Activated T-cell treated with anti-CD3 and anti-CD28 coated beads, Interleukin-2, amount 50 U/mL, for 24 hours (primary cell): ENCODE results near the gene BAZ1B.
"Not testable (repeated sequence)": the region's sequence is repeated elsewhere in the genome, so short reads cannot be mapped to it uniquely, and the experiment has no call there.

Experiments
- DNase-seq: peaks from one replicate; pipeline ENCODE4 v3.0.0-alpha.2; 2020
- H3K27ac Mint-ChIP-seq: 2 replicates; pipeline ENCODE4 v1.8.0; 2020; ENCODE audit warnings: mild to moderate bottlenecking, mixed read lengths
- H3K27me3 Mint-ChIP-seq: 2 replicates; pipeline ENCODE4 v1.8.0; 2020; ENCODE audit warnings: mixed read lengths
- H3K36me3 Mint-ChIP-seq: 2 replicates; pipeline ENCODE4 v1.8.0; 2020; ENCODE audit warnings: low read depth, mixed read lengths
- H3K4me1 Mint-ChIP-seq: 2 replicates; pipeline ENCODE4 v1.8.0; 2020; ENCODE audit warnings: low read depth, mixed read lengths
- H3K4me3 Mint-ChIP-seq: 2 replicates; pipeline ENCODE4 v1.8.0; 2020; ENCODE audit warnings: mild to moderate bottlenecking, moderate library complexity, mixed read lengths
- H3K9me3 Mint-ChIP-seq: 2 replicates; pipeline ENCODE4 v1.8.0; 2020; ENCODE audit warnings: mixed read lengths

Gene BAZ1B, protein sequence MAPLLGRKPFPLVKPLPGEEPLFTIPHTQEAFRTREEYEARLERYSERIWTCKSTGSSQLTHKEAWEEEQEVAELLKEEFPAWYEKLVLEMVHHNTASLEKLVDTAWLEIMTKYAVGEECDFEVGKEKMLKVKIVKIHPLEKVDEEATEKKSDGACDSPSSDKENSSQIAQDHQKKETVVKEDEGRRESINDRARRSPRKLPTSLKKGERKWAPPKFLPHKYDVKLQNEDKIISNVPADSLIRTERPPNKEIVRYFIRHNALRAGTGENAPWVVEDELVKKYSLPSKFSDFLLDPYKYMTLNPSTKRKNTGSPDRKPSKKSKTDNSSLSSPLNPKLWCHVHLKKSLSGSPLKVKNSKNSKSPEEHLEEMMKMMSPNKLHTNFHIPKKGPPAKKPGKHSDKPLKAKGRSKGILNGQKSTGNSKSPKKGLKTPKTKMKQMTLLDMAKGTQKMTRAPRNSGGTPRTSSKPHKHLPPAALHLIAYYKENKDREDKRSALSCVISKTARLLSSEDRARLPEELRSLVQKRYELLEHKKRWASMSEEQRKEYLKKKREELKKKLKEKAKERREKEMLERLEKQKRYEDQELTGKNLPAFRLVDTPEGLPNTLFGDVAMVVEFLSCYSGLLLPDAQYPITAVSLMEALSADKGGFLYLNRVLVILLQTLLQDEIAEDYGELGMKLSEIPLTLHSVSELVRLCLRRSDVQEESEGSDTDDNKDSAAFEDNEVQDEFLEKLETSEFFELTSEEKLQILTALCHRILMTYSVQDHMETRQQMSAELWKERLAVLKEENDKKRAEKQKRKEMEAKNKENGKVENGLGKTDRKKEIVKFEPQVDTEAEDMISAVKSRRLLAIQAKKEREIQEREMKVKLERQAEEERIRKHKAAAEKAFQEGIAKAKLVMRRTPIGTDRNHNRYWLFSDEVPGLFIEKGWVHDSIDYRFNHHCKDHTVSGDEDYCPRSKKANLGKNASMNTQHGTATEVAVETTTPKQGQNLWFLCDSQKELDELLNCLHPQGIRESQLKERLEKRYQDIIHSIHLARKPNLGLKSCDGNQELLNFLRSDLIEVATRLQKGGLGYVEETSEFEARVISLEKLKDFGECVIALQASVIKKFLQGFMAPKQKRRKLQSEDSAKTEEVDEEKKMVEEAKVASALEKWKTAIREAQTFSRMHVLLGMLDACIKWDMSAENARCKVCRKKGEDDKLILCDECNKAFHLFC (N-terminal part only)

GRCh38 chr7:73522105-73522872 lies at the start of gene BAZ1B:
BAZ1B (minus strand) TSS chr7:73522293; CDS start chr7:73521933, 360 bp downstream.
- Mint-ChIP-seq H3K9me3 (no peaks in the 10 kb centered on the region), H3K27ac (peak within 1 kb of the TSS; percentile 98), H3K36me3 (peaks cover 45% of the 10 kb centered on the region), H3K4me1 (peaks cover 55% of the 10 kb centered on the region), H3K27me3 (no peaks in the 10 kb centered on the region), H3K4me3 (peak within 1 kb of the TSS; percentile 98)
- DNase-seq, result peak; percentile 97

DNA sequence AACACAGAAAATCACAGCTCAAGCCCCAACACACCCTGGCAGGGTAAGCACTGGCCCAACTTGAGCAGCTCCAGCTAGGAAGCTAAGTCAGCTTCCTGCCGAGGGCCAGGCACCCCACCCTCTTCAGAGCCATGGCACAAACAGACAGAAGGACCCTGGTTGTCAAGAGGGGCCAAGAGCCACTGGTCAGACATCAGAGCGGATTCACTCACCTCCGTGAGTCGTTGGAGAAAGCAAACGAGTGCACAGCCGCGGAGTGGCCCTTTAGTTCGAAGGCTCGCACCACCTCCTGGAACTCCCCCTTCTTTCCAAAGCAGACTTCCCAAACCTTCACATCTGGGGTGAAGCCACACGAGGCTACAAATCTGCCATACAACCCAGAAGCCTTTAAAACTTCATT lies 48.9 kb upstream of the BAZ1B start:
- Mint-ChIP-seq H3K27me3 (no peaks in the 10 kb centered on the region), H3K4me1 (peaks cover 21% of the 10 kb centered on the region), H3K36me3 (peaks cover 66% of the 10 kb centered on the region), H3K9me3 (no peaks in the 10 kb centered on the region), H3K4me3 (no peak overlapping the region), H3K27ac (no peak overlapping the region)
- DNase-seq, result no peak

- peaks cover 66% of the 10 kb centered on the region for H3K36me3 Mint-ChIP-seq
- no peak overlapping the region for H3K27ac Mint-ChIP-seq
- peaks cover 26% of the 10 kb centered on the region for H3K4me1 Mint-ChIP-seq
- no peak for DNase-seq
- no peaks in the 10 kb centered on the region for H3K9me3 Mint-ChIP-seq
- H3K4me3 Mint-ChIP-seq, result no peak overlapping the region
- H3K27me3 Mint-ChIP-seq, result no peaks in the 10 kb centered on the region
Observed at GRCh38 chr7:73570521-73570920, 48.4 kb upstream of the BAZ1B start.

- no peak overlapping the region for H3K4me3 Mint-ChIP-seq
- H3K4me1 Mint-ChIP-seq, result peaks cover 30% of the 10 kb centered on the region
- DNase-seq, result no peak
- peak overlapping the region; percentile 12 for H3K27ac Mint-ChIP-seq
- H3K36me3 Mint-ChIP-seq, result peaks cover 56% of the 10 kb centered on the region
- H3K9me3 Mint-ChIP-seq, result no peaks in the 10 kb centered on the region
- no peaks in the 10 kb centered on the region for H3K27me3 Mint-ChIP-seq
Observed at GRCh38 chr7:73569042-73569608, 47.0 kb upstream of the BAZ1B start.

- no peaks in the 10 kb centered on the region for H3K27me3 Mint-ChIP-seq
- H3K9me3 Mint-ChIP-seq, result no peaks in the 10 kb centered on the region
- DNase-seq, result no peak
- peaks cover 29% of the 10 kb centered on the region for H3K4me1 Mint-ChIP-seq
- peak overlapping the region; percentile 61 for H3K27ac Mint-ChIP-seq
- H3K36me3 Mint-ChIP-seq, result peaks cover 46% of the 10 kb centered on the region
- no peak overlapping the region for H3K4me3 Mint-ChIP-seq
Observed at GRCh38 chr7:73567846-73568685, 46.0 kb upstream of the BAZ1B start.

GRCh38 chr7:73567140-73567539 lies 45.0 kb upstream of the BAZ1B start:
- DNase-seq, result no peak
- no peaks in the 10 kb centered on the region for H3K9me3 Mint-ChIP-seq
- H3K36me3 Mint-ChIP-seq, result peaks cover 37% of the 10 kb centered on the region
- peaks cover 29% of the 10 kb centered on the region for H3K4me1 Mint-ChIP-seq
- no peaks in the 10 kb centered on the region for H3K27me3 Mint-ChIP-seq
- no peak overlapping the region for H3K4me3 Mint-ChIP-seq
- H3K27ac Mint-ChIP-seq, result no peak overlapping the region

DNA sequence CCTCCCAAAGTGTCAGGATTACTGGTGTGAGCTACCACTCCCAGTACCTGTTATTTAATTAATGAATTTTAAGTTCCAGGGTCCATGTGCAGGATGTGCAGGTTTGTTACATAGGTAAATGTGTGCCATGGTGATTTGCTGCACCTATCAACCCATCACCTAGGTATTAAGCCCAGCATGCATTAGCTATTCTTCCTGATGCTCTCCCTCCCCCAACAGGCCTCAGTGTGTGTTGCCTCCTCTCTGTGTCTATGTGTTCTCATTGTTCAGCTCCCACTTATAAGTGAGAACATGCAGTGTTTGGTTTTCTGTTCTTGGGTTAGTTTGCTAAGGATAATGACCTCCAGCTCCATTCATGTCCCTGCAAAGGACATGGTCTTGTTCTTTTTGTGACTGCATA lies 44.3 kb upstream of the BAZ1B start:
- not testable (repeated sequence) for DNase-seq, H3K9me3 Mint-ChIP-seq, H3K27ac Mint-ChIP-seq, H3K27me3 Mint-ChIP-seq
- H3K4me3 Mint-ChIP-seq, result peak overlapping the region; percentile 66
- peaks cover 31% of the 10 kb centered on the region for H3K36me3 Mint-ChIP-seq
- H3K4me1 Mint-ChIP-seq, result peaks cover 29% of the 10 kb centered on the region

DNA sequence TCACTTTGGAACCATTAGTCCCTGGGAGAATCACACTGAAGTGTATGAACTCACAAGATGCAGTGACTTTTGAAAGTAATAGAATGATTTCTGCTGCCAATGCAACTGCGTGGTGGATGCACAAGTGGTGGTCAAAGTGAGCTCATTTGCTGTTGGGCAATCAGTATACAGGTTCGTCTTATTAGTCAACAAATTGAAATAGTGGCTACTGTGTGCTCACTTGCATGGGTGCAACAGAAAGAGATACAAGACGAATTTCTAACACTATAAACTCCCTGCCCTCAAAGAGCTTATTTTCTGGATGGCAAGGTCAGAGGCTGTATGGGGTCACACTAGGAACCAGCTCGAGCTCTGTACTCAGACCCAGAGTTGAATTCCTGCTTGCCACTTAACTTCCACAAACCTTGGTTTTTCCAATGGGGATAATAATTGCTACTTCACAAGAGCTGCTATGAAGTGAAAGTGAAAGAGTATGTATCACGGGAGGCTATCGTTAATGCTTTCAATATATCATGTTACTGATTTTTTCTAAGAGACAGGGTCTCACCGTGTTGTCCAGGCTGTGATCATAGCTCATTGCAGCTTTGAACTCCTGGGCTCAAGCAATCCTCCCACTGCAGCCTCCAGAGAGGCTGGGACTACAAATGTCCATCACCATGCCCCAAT lies 43.7 kb upstream of the BAZ1B start:
- Mint-ChIP-seq H3K4me3 (peak overlapping the region; percentile 66), H3K4me1 (peaks cover 29% of the 10 kb centered on the region), H3K27me3 (no peaks in the 10 kb centered on the region), H3K9me3 (no peaks in the 10 kb centered on the region), H3K36me3 (peaks cover 24% of the 10 kb centered on the region), H3K27ac (peak overlapping the region; percentile 30)
- DNase-seq, result no peak

- Mint-ChIP-seq H3K4me1 (peaks cover 29% of the 10 kb centered on the region), H3K27ac (peak overlapping the region; percentile 45), H3K27me3 (no peaks in the 10 kb centered on the region), H3K9me3 (no peaks in the 10 kb centered on the region), H3K36me3 (peaks cover 14% of the 10 kb centered on the region), H3K4me3 (no peak overlapping the region)
- no peak for DNase-seq
Observed at GRCh38 chr7:73560109-73560835, 38.2 kb upstream of the BAZ1B start.

DNA sequence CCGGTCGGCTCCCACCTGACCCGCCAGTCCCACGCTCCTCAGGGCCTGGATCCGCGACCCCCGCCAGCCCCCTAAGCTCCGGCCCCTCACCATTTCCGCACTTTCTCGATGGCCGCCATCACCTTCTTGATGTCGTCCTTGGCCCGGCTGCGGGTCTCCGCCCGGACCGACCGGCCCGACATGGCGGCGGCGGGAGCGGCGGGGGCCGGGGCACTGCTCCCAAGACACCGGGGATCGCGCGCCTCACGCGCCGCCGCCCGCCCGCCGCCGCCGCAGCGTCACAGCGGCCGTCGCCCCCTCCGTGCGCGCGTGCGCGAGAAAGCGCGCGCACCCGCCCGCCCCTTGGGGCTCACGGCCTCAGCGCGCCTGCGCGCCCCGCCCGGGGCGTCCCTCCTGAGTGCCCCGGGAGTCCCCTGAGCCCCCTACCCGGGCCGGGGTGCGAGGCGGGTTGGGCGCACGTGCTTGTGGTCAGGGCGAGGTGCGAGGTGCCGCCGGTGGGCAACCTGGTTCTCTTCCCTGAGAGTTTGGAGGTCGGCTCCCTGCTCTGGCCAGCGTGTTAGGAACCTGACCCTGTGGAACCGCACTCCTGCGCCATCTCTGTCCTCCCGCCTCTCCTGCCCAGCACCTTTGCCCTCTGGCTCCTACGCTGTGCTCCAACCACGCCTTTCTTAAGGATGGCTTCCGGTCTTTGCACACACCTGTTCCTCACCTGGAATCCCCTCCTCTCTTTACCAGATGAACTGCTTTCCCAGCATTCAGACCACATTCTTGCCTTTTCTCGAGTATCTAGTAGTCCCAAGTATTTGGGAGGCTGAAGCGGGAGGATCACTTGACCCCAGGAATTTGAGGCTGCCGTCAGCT lies 35.5 kb upstream of the BAZ1B start, which contains the start of gene BCL7B:
BCL7B (minus strand) TSS at position 294 of the 861 bp plus-strand sequence; CDS start at position 182, 112 bp downstream.
- Mint-ChIP-seq H3K4me3 (peak within 1 kb of the TSS; percentile 90), H3K4me1 (peaks cover 42% of the 10 kb centered on the region), H3K27ac (peak within 1 kb of the TSS; percentile 96), H3K27me3 (no peaks in the 10 kb centered on the region), H3K36me3 (peaks cover 37% of the 10 kb centered on the region), H3K9me3 (no peaks in the 10 kb centered on the region)
- peak; percentile 89 for DNase-seq

- DNase-seq, result peak; percentile 93
- peak overlapping the region; percentile 90 for H3K4me3 Mint-ChIP-seq
- H3K27ac Mint-ChIP-seq, result peak overlapping the region; percentile 94
- no peaks in the 10 kb centered on the region for H3K27me3 Mint-ChIP-seq
- peaks cover 44% of the 10 kb centered on the region for H3K4me1 Mint-ChIP-seq
- peaks cover 42% of the 10 kb centered on the region for H3K36me3 Mint-ChIP-seq
- no peaks in the 10 kb centered on the region for H3K9me3 Mint-ChIP-seq
Observed at GRCh38 chr7:73557108-73557396, 35.0 kb upstream of the BAZ1B start.
